ENCODE data around the gene CAMK4. TPM values are rescaled to one million over a fixed set of nuclear protein-coding genes. Genes with fewer than 3 reads are reported as not detected.

The CAMK4 gene
- polyA plus RNA-seq, 1 donor from 2014 or later: 16.6 TPM

DNA sequence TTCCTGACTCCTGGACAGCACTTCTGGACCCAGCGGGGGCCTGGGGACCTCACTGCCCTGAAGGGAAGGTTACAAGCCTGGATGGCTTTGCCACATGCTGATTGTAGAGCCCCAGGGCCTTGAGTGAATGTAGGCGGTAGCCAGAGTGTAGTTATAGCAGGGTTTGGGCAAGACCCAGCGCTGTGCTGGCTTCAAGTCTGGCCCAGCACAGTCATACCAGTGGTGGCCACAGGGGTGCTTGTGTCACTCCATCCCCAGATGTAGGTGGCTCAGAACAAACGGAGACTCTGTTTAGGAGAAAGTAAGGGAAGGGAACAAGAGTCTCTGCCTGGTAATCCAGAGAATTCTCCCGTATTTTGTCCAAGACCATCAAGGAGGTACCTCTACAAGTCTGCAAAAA lies 203.6 kb downstream of the CAMK4 start:
- H3F3A ChIP-seq (ENCODE audit: insufficient read depth, low read length, poor library complexity, severe bottlenecking): peaks cover 4% of the 10 kb centered on the region
- no peaks in the 10 kb centered on the region for H3K27me3 ChIP-seq (ENCODE audit: insufficient read depth, low read depth, low read length)
- no peak overlapping the region for H3K4me3 ChIP-seq (ENCODE audit: low read length)
- no peaks in the 10 kb centered on the region for H3K9me3 ChIP-seq (ENCODE audit: low read length)
- no peak overlapping the region for H3K27ac ChIP-seq (ENCODE audit: low read length)
- H3K9me2 ChIP-seq (ENCODE audit: insufficient read depth, low read length): no peaks in the 10 kb centered on the region
- H2AFZ ChIP-seq (ENCODE audit: low read depth, low read length): no peak overlapping the region
- TF ChIP-seq EZH2 (IDR thresholded peaks at IDR 0.05; ENCODE audit: borderline replicate concordance, insufficient read depth, low read length, poor library complexity, severe bottlenecking) (no peak), TAF1 (IDR thresholded peaks at IDR 0.05; ENCODE audit: low read depth) (no peak), POLR2AphosphoS5 (IDR thresholded peaks at IDR 0.05) (no peak), SMC3 (conservative IDR thresholded peaks at IDR 0.05; ENCODE audit: poor library complexity) (no peak)
- TF ChIP-seq, protein P1, sequence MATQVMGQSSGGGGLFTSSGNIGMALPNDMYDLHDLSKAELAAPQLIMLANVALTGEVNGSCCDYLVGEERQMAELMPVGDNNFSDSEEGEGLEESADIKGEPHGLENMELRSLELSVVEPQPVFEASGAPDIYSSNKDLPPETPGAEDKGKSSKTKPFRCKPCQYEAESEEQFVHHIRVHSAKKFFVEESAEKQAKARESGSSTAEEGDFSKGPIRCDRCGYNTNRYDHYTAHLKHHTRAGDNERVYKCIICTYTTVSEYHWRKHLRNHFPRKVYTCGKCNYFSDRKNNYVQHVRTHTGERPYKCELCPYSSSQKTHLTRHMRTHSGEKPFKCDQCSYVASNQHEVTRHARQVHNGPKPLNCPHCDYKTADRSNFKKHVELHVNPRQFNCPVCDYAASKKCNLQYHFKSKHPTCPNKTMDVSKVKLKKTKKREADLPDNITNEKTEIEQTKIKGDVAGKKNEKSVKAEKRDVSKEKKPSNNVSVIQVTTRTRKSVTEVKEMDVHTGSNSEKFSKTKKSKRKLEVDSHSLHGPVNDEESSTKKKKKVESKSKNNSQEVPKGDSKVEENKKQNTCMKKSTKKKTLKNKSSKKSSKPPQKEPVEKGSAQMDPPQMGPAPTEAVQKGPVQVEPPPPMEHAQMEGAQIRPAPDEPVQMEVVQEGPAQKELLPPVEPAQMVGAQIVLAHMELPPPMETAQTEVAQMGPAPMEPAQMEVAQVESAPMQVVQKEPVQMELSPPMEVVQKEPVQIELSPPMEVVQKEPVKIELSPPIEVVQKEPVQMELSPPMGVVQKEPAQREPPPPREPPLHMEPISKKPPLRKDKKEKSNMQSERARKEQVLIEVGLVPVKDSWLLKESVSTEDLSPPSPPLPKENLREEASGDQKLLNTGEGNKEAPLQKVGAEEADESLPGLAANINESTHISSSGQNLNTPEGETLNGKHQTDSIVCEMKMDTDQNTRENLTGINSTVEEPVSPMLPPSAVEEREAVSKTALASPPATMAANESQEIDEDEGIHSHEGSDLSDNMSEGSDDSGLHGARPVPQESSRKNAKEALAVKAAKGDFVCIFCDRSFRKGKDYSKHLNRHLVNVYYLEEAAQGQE (IDR thresholded peaks at IDR 0.05; ENCODE audit: borderline replicate concordance): no peak
- TF ChIP-seq, protein P2, sequence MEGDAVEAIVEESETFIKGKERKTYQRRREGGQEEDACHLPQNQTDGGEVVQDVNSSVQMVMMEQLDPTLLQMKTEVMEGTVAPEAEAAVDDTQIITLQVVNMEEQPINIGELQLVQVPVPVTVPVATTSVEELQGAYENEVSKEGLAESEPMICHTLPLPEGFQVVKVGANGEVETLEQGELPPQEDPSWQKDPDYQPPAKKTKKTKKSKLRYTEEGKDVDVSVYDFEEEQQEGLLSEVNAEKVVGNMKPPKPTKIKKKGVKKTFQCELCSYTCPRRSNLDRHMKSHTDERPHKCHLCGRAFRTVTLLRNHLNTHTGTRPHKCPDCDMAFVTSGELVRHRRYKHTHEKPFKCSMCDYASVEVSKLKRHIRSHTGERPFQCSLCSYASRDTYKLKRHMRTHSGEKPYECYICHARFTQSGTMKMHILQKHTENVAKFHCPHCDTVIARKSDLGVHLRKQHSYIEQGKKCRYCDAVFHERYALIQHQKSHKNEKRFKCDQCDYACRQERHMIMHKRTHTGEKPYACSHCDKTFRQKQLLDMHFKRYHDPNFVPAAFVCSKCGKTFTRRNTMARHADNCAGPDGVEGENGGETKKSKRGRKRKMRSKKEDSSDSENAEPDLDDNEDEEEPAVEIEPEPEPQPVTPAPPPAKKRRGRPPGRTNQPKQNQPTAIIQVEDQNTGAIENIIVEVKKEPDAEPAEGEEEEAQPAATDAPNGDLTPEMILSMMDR (IDR thresholded peaks at IDR 0.05; ENCODE audit: poor library complexity, severe bottlenecking): no peak
- H3K36me3 ChIP-seq (ENCODE audit: insufficient read depth, low read length): no peaks in the 10 kb centered on the region
- H3K79me2 ChIP-seq (replicated peaks; ENCODE audit: insufficient read depth, low read length): no peaks in the 10 kb centered on the region
- no peaks in the 10 kb centered on the region for H4K20me1 ChIP-seq (ENCODE audit: insufficient read depth)
- H3K9ac ChIP-seq (ENCODE audit: low read length): no peak overlapping the region
- no peak overlapping the region for H3K4me2 ChIP-seq (ENCODE audit: low read length)

DNA sequence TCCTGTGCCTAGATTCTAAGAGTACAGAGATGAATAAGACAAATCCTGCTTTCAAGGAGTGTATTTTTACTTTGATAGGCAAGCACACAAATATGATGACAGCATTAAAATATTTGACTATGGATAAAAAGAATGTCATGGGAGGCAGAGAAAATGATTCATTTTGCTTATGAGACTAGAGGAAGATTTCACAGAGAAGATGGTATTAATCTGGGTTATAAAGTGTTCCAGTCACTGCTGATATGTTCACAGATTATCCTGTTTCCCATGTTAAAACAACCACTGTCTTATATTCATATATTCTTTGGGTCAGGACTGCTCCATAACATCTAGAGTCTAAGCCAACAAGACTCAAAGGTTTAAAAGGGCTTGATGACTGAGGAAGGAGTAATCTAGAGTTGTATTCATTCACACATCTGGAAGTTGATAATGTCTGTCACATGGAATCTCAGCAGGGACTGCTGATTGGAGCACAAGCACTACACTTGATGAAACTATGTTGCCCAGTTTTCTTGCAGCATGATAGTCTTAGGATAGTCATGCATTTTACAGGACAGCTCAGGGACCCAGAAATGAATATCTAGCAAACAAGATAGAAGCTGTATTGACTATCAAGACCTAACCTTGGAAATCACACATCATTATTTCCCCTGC lies 208.8 kb downstream of the CAMK4 start:
- Histone ChIP-seq H3K9ac (ENCODE audit: low read length) (no peak overlapping the region), H3K27ac (ENCODE audit: low read length) (no peak overlapping the region), H3K4me2 (ENCODE audit: low read length) (no peak overlapping the region), H3K9me3 (ENCODE audit: low read length) (no peaks in the 10 kb centered on the region), H3K9me2 (ENCODE audit: insufficient read depth, low read length) (no peaks in the 10 kb centered on the region), H3K27me3 (ENCODE audit: insufficient read depth, low read depth, low read length) (no peaks in the 10 kb centered on the region), H3K79me2 (replicated peaks; ENCODE audit: insufficient read depth, low read length) (no peaks in the 10 kb centered on the region), H3K4me3 (ENCODE audit: low read length) (no peak overlapping the region), H4K20me1 (ENCODE audit: insufficient read depth) (no peaks in the 10 kb centered on the region), H2AFZ (ENCODE audit: low read depth, low read length) (no peak overlapping the region), H3F3A (ENCODE audit: insufficient read depth, low read length, poor library complexity, severe bottlenecking) (no peaks in the 10 kb centered on the region), H3K36me3 (ENCODE audit: insufficient read depth, low read length) (no peaks in the 10 kb centered on the region)
- TF ChIP-seq EP300 (conservative IDR thresholded peaks at IDR 0.05; ENCODE audit: poor library complexity, severe bottlenecking) (no peak), TAF1 (IDR thresholded peaks at IDR 0.05; ENCODE audit: low read depth) (no peak), EZH2 (IDR thresholded peaks at IDR 0.05; ENCODE audit: borderline replicate concordance, insufficient read depth, low read length, poor library complexity, severe bottlenecking) (no peak), RAD21 (conservative IDR thresholded peaks at IDR 0.05) (no peak), POLR2AphosphoS5 (IDR thresholded peaks at IDR 0.05) (no peak), MXI1 (conservative IDR thresholded peaks at IDR 0.05; ENCODE audit: poor library complexity, severe bottlenecking) (no peak), SMC3 (conservative IDR thresholded peaks at IDR 0.05; ENCODE audit: poor library complexity) (no peak)
- TF ChIP-seq, protein P1 (IDR thresholded peaks at IDR 0.05; ENCODE audit: borderline replicate concordance): no peak
- TF ChIP-seq, protein P2 (IDR thresholded peaks at IDR 0.05; ENCODE audit: poor library complexity, severe bottlenecking): no peak

Measured in neural cell (in vitro differentiated cells).